ENCODE measurements around the gene SOS2.
A peak's percentile ranks its signal among the peaks of the same experiment; 100 is the strongest.

The SOS2 gene

DNA sequence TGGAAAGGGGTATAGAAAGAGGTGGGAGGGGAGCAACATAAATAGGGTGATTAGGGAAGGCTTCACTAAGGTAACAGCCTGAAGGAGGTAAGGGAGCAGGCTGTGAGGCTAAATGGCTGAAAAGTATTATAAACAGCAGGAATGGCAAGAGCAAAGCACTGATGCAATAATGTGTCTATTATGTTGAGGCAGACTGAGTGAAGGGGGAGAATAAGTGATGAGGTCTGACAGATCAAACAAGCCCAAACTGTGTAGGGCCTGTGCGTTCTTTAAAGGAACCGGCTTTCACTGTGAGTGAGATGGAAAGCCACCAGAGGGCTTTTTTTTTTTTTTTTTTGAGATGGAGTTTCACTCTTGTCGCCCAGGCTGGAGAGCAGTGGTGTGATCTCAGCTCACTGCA, 108.3 kb downstream of the SOS2 start:
- H3K4me3 ChIP-seq (ENCODE audit: low read length), result no peak overlapping the region

DNA sequence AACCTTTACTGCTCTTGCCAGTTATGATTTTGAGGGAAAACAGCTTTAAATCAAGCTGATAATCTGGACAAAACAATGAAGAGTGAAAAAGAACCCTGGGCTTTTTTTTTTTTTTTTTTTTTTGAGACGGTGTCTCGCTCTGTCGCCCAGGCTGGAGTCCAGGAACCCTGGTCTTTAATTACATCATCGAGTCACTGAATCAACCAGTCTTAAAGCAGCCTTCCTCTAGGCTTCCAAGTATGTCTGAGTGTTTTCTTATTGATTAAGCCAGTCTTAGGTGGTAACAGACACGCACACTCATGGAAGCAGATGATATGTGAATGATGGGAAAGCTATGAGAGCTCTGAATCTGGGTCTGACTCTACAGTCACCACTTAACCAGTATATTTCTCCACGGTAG, 109.1 kb downstream of the SOS2 start:
- Histone ChIP-seq H3K4me1 (ENCODE audit: insufficient read depth, low read length) (no peaks in the 10 kb centered on the region), H3K9me3 (ENCODE audit: low read length) (no peaks in the 10 kb centered on the region), H2AFZ (ENCODE audit: low read depth, low read length) (no peak overlapping the region), H3K27me3 (ENCODE audit: insufficient read depth, low read length) (no peaks in the 10 kb centered on the region), H3K36me3 (ENCODE audit: insufficient read depth, low read length) (peaks cover 20% of the 10 kb centered on the region), H3K4me3 (ENCODE audit: low read length) (no peak overlapping the region)

More for the DNA sequence above, 108.3 kb downstream of the SOS2 start:
- Histone ChIP-seq H3K36me3 (ENCODE audit: insufficient read depth, low read length) (peaks cover 19% of the 10 kb centered on the region), H2AFZ (ENCODE audit: low read depth, low read length) (no peak overlapping the region), H3K4me1 (ENCODE audit: insufficient read depth, low read length) (no peaks in the 10 kb centered on the region), H3K9me3 (ENCODE audit: low read length) (no peaks in the 10 kb centered on the region), H3K27me3 (ENCODE audit: insufficient read depth, low read length) (no peaks in the 10 kb centered on the region)

DNA sequence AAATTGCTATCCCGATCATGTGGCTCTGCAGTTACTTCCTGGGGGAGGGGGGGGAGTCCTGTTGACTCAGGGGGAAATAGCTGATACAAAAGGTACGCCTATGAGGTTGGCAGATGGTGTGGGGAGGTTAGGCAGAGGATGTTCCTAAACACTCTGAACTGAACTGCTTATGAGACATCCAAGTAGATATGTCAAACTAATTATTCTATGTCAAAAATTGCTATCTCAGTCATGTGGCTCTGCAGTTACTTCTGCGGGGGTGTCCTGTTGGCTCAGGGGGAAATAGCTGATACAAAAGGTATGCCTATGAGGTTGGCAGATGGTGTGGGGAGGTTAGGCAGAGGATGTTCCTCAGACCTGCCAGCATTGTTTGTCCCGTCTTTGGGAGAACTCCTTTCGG, 109.9 kb downstream of the SOS2 start:
- Histone ChIP-seq H3K4me3 (ENCODE audit: low read length) (no peak overlapping the region), H3K36me3 (ENCODE audit: insufficient read depth, low read length) (peaks cover 20% of the 10 kb centered on the region)

DNA sequence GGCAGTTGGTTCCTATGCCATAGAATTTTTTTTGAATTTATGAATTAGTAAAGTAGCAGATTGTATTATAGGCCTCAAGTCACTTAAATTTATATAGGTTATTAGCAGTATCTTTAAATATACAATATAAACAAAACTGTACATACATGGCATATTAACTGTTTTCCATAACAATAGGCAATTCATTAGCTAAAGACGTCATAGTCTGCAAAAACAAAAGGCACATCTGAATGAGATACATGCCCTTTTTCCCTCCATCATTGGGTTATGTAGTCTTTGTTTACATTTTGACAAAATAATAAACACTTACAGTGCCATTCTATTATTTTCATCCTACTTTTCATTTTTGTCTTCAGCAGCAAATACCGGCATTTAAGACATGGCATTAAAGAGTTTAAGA, 113.9 kb downstream of the SOS2 start:
- H2AFZ ChIP-seq (ENCODE audit: low read depth, low read length), result peak overlapping the region; percentile 71
- peaks cover 11% of the 10 kb centered on the region for H3K4me1 ChIP-seq (ENCODE audit: insufficient read depth, low read length)
- no peak overlapping the region for H3K4me3 ChIP-seq (ENCODE audit: low read length)
- H3K9me3 ChIP-seq (ENCODE audit: low read length), result no peaks in the 10 kb centered on the region
- H3K36me3 ChIP-seq (ENCODE audit: insufficient read depth, low read length), result peaks cover 33% of the 10 kb centered on the region
- H3K27me3 ChIP-seq (ENCODE audit: insufficient read depth, low read length), result no peaks in the 10 kb centered on the region

More for the DNA sequence above, 109.9 kb downstream of the SOS2 start:
- H3K4me1 ChIP-seq (ENCODE audit: insufficient read depth, low read length), result peaks cover 6% of the 10 kb centered on the region
- no peaks in the 10 kb centered on the region for H3K9me3 ChIP-seq (ENCODE audit: low read length)
- H2AFZ ChIP-seq (ENCODE audit: low read depth, low read length), result no peak overlapping the region
- no peaks in the 10 kb centered on the region for H3K27me3 ChIP-seq (ENCODE audit: insufficient read depth, low read length)

DNA sequence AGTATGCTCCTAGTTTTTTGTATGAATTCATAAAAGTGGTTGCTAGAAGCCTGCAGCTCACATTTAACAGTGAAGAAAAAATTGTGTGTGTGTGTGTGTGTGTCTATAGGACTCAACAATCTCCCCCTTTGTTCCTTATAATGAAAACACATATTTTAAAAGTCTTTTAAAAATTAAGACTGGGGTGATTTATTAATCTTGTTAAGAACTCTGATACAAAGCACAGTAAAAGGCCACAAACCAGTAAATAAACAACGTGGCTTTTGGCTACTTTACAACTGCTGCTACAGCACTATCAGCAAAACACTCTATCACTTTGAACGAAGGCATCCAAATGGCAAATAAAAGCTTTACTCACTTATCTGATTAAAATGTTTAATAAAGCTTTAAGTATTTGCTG, 114.4 kb downstream of the SOS2 start:
- Histone ChIP-seq H3K27me3 (ENCODE audit: insufficient read depth, low read length) (no peaks in the 10 kb centered on the region), H3K36me3 (ENCODE audit: insufficient read depth, low read length) (peaks cover 38% of the 10 kb centered on the region), H3K4me3 (ENCODE audit: low read length) (peak overlapping the region; percentile 61)

GRCh38 chr14:50116181-50116956, 115.0 kb downstream of the SOS2 start, which contains the start of gene VCPKMT:
Gene VCPKMT, minus strand, starts transcription at chr14:50116572. Its CDS starts 20 bp downstream, at chr14:50116552.
- H3K27me3 ChIP-seq (ENCODE audit: insufficient read depth, low read length), result no peaks in the 10 kb centered on the region
- peak within 1 kb of the TSS; percentile 61 for H3K4me3 ChIP-seq (ENCODE audit: low read length)
- H3K36me3 ChIP-seq (ENCODE audit: insufficient read depth, low read length), result peaks cover 44% of the 10 kb centered on the region
- H3K4me1 ChIP-seq (ENCODE audit: insufficient read depth, low read length), result peaks cover 11% of the 10 kb centered on the region
- no peaks in the 10 kb centered on the region for H3K9me3 ChIP-seq (ENCODE audit: low read length)
- H2AFZ ChIP-seq (ENCODE audit: low read depth, low read length), result peak within 1 kb of the TSS; percentile 71

More for the DNA sequence above, 114.4 kb downstream of the SOS2 start:
- H2AFZ ChIP-seq (ENCODE audit: low read depth, low read length), result peak overlapping the region; percentile 71
- H3K4me1 ChIP-seq (ENCODE audit: insufficient read depth, low read length), result peaks cover 11% of the 10 kb centered on the region
- H3K9me3 ChIP-seq (ENCODE audit: low read length), result no peaks in the 10 kb centered on the region

DNA sequence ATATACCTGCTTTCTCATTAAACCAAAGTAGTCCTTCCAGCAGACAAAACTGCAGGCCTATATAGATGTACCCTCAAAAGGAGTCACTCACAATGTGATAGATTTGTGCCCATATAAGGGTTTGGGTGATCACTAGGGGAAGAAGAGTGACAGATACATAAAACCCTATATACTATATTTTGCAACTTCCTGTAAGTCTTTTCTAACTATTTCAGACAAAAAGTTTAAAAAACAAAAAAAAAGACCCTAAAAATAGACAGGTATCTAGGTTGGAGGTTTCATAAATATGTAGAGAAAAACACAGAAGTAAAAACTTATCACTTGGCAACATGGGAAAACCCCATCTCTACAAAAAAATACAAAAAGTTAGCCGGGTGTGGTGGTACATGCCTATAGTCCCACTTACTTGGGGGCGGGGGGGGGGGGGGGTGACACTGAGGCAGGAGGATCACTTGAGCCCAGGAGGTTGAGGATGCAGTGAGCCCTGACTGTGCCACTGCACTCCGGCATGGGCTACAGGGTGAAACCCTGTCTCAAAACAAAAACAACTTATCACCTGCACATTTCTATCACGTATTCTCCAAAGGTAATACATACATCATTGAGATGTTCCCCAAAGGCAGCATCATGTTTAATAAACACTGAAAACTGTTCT, 117.9 kb downstream of the SOS2 start:
- H3K4me3 ChIP-seq (ENCODE audit: low read length), result no peak overlapping the region
- no peaks in the 10 kb centered on the region for H3K27me3 ChIP-seq (ENCODE audit: insufficient read depth, low read length)
- H3K9me3 ChIP-seq (ENCODE audit: low read length), result no peaks in the 10 kb centered on the region
- H3K4me1 ChIP-seq (ENCODE audit: insufficient read depth, low read length), result peaks cover 11% of the 10 kb centered on the region
- H2AFZ ChIP-seq (ENCODE audit: low read depth, low read length), result no peak overlapping the region
- H3K36me3 ChIP-seq (ENCODE audit: insufficient read depth, low read length), result peaks cover 65% of the 10 kb centered on the region

DNA sequence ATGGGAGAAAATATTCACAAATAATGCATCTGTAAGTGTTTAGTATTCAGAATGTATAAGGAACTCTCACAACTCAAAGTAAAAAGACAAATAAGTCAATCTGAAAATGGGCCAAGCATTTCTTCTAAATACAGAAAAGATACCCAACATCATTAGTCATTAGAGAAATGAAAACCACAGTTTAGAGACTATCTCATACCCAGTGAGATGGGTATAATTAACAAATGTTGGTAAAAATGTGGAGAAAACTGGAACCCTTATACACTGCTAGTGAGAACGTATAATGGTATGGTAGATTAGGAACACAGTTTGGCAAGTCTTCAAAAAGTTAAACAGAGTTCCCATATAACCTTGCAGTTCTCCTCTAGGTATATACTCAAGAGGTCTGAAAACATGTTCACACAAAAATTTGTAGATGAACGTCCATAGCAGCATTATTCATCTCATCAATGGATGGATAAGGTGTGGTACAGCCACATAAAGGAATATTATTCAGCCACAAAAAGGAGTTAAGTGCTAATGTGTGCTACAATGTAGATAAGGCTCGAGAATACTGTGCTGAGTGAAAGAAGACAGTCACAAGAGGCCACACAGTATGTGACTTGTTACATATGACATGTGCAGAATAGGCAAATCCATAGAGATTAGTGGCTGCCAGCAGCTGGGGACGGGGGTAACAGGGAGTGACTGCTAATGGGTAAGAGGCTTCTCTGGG, 120.9 kb downstream of the SOS2 start:
- Histone ChIP-seq H3K27me3 (ENCODE audit: insufficient read depth, low read length) (no peaks in the 10 kb centered on the region), H3K4me1 (ENCODE audit: insufficient read depth, low read length) (peaks cover 3% of the 10 kb centered on the region), H3K4me3 (ENCODE audit: low read length) (no peak overlapping the region), H3K9me3 (ENCODE audit: low read length) (no peaks in the 10 kb centered on the region), H2AFZ (ENCODE audit: low read depth, low read length) (no peak overlapping the region), H3K36me3 (ENCODE audit: insufficient read depth, low read length) (peaks cover 63% of the 10 kb centered on the region)

DNA sequence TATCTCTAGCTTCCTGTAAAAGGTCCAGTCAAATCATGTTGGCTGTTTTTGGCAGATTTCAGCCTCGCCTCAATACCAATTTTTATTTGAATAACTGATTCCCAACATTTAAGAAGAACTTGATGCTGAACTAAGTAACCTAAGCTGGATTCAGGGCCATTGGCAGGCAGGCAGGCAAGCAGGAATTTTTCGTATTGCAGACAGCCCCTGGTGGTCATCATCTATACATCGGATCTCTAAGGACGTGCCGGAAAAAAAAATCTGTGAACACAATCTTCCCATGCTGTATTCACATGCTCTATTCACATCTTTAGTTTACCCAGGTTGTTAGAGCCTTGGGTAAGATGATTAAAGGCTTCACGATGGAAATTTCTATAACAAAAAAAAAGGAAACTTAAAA, 122.0 kb downstream of the SOS2 start:
- Histone ChIP-seq H3K9me3 (ENCODE audit: low read length) (no peaks in the 10 kb centered on the region), H3K4me1 (ENCODE audit: insufficient read depth, low read length) (no peaks in the 10 kb centered on the region), H3K4me3 (ENCODE audit: low read length) (no peak overlapping the region), H3K36me3 (ENCODE audit: insufficient read depth, low read length) (peaks cover 54% of the 10 kb centered on the region), H3K27me3 (ENCODE audit: insufficient read depth, low read length) (no peaks in the 10 kb centered on the region), H2AFZ (ENCODE audit: low read depth, low read length) (no peak overlapping the region)

- Histone ChIP-seq H3K9me3 (ENCODE audit: low read length) (no peaks in the 10 kb centered on the region), H3K27me3 (ENCODE audit: insufficient read depth, low read length) (no peaks in the 10 kb centered on the region), H3K4me3 (ENCODE audit: low read length) (no peak overlapping the region), H2AFZ (ENCODE audit: low read depth, low read length) (no peak overlapping the region), H3K36me3 (ENCODE audit: insufficient read depth, low read length) (peaks cover 42% of the 10 kb centered on the region), H3K4me1 (ENCODE audit: insufficient read depth, low read length) (no peaks in the 10 kb centered on the region)
These were observed 123.5 kb downstream of the SOS2 start for GRCh38 chr14:50107850-50108249.

DNA sequence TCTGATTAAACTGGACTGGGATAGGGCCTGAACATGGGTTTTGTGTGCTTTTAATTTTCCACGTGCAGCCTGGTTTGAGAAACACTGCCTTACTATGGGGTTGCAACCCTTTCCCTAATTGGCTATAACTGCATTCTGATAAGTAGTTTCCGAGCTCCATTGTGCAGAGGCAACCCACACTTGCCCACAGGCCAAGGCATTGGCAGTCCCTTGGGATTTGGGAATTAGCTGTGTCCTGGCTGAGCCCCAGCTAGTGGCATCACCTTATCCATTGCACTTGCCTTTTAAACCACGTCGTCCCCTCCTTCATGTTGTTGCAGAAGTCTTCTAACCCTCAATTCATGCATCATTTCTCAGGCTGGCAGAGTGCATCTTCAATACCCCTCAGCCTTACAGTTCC, 125.2 kb downstream of the SOS2 start:
- Histone ChIP-seq H3K9me3 (ENCODE audit: low read length) (no peaks in the 10 kb centered on the region), H2AFZ (ENCODE audit: low read depth, low read length) (no peak overlapping the region), H3K4me3 (ENCODE audit: low read length) (no peak overlapping the region), H3K4me1 (ENCODE audit: insufficient read depth, low read length) (no peaks in the 10 kb centered on the region), H3K36me3 (ENCODE audit: insufficient read depth, low read length) (peaks cover 29% of the 10 kb centered on the region), H3K27me3 (ENCODE audit: insufficient read depth, low read length) (no peaks in the 10 kb centered on the region)

- peaks cover 5% of the 10 kb centered on the region for H3K36me3 ChIP-seq (ENCODE audit: insufficient read depth, low read length)
- H3K27me3 ChIP-seq (ENCODE audit: insufficient read depth, low read length), result no peaks in the 10 kb centered on the region
- H3K9me3 ChIP-seq (ENCODE audit: low read length), result no peaks in the 10 kb centered on the region
- no peak overlapping the region for H2AFZ ChIP-seq (ENCODE audit: low read depth, low read length)
- H3K4me1 ChIP-seq (ENCODE audit: insufficient read depth, low read length), result no peaks in the 10 kb centered on the region
- no peak overlapping the region for H3K4me3 ChIP-seq (ENCODE audit: low read length)
These were observed 127.8 kb downstream of the SOS2 start for GRCh38 chr14:50103558-50103957.

DNA sequence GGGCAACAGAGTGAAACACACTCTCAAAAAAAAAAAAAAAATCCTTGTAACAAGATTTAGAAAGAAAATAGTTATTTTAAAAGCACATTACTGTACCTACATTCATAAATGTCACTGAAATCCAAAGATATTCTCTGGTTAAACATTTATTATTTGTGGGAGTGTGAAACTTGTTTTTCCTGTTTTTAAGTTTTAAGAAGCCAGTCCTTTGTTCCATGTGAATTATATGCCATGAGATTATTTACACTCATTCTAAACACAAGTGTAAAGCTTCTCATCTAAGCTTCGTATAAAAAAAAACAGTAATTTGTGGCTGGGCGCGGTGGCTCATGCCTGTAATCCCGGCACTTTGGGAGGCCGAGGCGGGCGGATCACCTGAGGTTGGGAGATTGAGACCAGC, 130.0 kb downstream of the SOS2 start:
- Histone ChIP-seq H2AFZ (ENCODE audit: low read depth, low read length) (no peak overlapping the region), H3K4me1 (ENCODE audit: insufficient read depth, low read length) (no peaks in the 10 kb centered on the region), H3K4me3 (ENCODE audit: low read length) (no peak overlapping the region), H3K27me3 (ENCODE audit: insufficient read depth, low read length) (no peaks in the 10 kb centered on the region), H3K9me3 (ENCODE audit: low read length) (no peaks in the 10 kb centered on the region), H3K36me3 (ENCODE audit: insufficient read depth, low read length) (no peaks in the 10 kb centered on the region)

All from neuron (in vitro differentiated cells).